Body of pancreas (tissue), 4 donors: ENCODE data around the gene CREB3L2.

ENCODE experiments used
- POLR2A ChIP-seq, 3 donors: fragments of 450-650 bp; IDR thresholded peaks; one replicate each; pipeline ENCODE4 v1.6.1; 2016; ENCODE audit warnings: antibody characterized with exemption in 3 of 3, mild to moderate bottlenecking in 2 of 3
- TF ChIP-seq, protein P1 (sequence below), 7 experiments: fragments of 450-650 bp in 4 of 7; fragments of 200-600 bp in 3 of 7; sonication (generic) in 3 of 7; IDR thresholded peaks; one replicate each; pipeline ENCODE4 v1.5.1; 2016 to 2019; ENCODE audit warnings: antibody characterized with exemption in 7 of 7

DNA sequence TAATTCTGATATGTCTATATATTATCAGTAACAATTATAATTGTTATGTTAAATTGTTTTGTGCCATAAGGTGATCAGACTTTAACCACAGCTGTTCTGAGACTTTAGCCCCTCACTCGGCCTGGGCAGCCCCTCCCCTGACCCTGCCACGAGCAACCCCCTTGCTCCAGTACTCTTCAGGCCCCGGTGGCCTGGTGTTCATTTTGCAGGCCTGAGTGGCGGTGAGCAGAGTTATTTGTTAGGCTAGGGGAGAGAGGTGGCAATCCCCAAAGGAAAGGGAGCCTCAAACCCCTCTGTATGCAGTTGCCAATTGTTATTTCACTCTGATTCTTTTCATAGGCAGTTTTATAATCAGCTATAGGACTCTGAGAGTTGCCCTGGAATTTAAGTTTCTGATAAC, 22.9 kb upstream of the CREB3L2 start:
- TF ChIP-seq, protein P1, sequence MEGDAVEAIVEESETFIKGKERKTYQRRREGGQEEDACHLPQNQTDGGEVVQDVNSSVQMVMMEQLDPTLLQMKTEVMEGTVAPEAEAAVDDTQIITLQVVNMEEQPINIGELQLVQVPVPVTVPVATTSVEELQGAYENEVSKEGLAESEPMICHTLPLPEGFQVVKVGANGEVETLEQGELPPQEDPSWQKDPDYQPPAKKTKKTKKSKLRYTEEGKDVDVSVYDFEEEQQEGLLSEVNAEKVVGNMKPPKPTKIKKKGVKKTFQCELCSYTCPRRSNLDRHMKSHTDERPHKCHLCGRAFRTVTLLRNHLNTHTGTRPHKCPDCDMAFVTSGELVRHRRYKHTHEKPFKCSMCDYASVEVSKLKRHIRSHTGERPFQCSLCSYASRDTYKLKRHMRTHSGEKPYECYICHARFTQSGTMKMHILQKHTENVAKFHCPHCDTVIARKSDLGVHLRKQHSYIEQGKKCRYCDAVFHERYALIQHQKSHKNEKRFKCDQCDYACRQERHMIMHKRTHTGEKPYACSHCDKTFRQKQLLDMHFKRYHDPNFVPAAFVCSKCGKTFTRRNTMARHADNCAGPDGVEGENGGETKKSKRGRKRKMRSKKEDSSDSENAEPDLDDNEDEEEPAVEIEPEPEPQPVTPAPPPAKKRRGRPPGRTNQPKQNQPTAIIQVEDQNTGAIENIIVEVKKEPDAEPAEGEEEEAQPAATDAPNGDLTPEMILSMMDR (IDR thresholded peaks at IDR 0.05), result no peak
- TF ChIP-seq POLR2A (IDR thresholded peaks at IDR 0.05), result no peak
